Effector memory CD8-positive, alpha-beta T cell (primary cell): ENCODE measurements around the gene PDS5A.
"Not testable (repeated sequence)": the region's sequence is repeated elsewhere in the genome, so short reads cannot be mapped to it uniquely, and the experiment has no call there.

Source experiments
- ATAC-seq: fragments of 150-1000 bp; cut with Tn5 transposase; replicated peaks from 2 replicates; pipeline ENCODE4 v1.10.0; 2021; ENCODE audit warnings: mild to moderate bottlenecking, moderate library complexity
- DNase-seq, 3 experiments: peaks; one replicate each; pipeline ENCODE4 v3.0.0; 2021
- H3K27ac Mint-ChIP-seq, 2 donors: one replicate each; pipeline ENCODE4 v1.8.0; 2022; ENCODE audit warnings: mild to moderate bottlenecking in 2 of 2, mixed read lengths in 2 of 2, moderate library complexity in 2 of 2
- H3K27me3 Mint-ChIP-seq, 2 donors: one replicate each; pipeline ENCODE4 v1.8.0; 2022; ENCODE audit warnings: mixed read lengths in 2 of 2
- H3K36me3 Mint-ChIP-seq: one replicate; pipeline ENCODE4 v1.8.0; 2022; ENCODE audit warnings: mild to moderate bottlenecking, moderate library complexity, mixed read lengths; ENCODE audit not compliant: insufficient read depth
- H3K4me1 Mint-ChIP-seq, 2 donors: one replicate each; pipeline ENCODE4 v1.8.0; 2022; ENCODE audit warnings: low read depth in 2 of 2, mixed read lengths in 2 of 2
- H3K4me3 Mint-ChIP-seq, 2 donors: one replicate each; pipeline ENCODE4 v1.8.0; 2022; ENCODE audit warnings: mild to moderate bottlenecking in 2 of 2, mixed read lengths in 2 of 2, moderate library complexity in 2 of 2
- H3K9me3 Mint-ChIP-seq, 2 donors: one replicate each; pipeline ENCODE4 v1.8.0; 2022; ENCODE audit warnings: mixed read lengths in 2 of 2
- total RNA-seq, 9 experiments: gene quantifications; one replicate each; lab custom pipeline; 2026; lab: John Stamatoyannopoulos, UW

Gene PDS5A, protein sequence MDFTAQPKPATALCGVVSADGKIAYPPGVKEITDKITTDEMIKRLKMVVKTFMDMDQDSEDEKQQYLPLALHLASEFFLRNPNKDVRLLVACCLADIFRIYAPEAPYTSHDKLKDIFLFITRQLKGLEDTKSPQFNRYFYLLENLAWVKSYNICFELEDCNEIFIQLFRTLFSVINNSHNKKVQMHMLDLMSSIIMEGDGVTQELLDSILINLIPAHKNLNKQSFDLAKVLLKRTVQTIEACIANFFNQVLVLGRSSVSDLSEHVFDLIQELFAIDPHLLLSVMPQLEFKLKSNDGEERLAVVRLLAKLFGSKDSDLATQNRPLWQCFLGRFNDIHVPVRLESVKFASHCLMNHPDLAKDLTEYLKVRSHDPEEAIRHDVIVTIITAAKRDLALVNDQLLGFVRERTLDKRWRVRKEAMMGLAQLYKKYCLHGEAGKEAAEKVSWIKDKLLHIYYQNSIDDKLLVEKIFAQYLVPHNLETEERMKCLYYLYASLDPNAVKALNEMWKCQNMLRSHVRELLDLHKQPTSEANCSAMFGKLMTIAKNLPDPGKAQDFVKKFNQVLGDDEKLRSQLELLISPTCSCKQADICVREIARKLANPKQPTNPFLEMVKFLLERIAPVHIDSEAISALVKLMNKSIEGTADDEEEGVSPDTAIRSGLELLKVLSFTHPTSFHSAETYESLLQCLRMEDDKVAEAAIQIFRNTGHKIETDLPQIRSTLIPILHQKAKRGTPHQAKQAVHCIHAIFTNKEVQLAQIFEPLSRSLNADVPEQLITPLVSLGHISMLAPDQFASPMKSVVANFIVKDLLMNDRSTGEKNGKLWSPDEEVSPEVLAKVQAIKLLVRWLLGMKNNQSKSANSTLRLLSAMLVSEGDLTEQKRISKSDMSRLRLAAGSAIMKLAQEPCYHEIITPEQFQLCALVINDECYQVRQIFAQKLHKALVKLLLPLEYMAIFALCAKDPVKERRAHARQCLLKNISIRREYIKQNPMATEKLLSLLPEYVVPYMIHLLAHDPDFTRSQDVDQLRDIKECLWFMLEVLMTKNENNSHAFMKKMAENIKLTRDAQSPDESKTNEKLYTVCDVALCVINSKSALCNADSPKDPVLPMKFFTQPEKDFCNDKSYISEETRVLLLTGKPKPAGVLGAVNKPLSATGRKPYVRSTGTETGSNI (N-terminal part only)
- 213 to 373 (median 322) reads per million in 9 experiments for total RNA-seq

DNA sequence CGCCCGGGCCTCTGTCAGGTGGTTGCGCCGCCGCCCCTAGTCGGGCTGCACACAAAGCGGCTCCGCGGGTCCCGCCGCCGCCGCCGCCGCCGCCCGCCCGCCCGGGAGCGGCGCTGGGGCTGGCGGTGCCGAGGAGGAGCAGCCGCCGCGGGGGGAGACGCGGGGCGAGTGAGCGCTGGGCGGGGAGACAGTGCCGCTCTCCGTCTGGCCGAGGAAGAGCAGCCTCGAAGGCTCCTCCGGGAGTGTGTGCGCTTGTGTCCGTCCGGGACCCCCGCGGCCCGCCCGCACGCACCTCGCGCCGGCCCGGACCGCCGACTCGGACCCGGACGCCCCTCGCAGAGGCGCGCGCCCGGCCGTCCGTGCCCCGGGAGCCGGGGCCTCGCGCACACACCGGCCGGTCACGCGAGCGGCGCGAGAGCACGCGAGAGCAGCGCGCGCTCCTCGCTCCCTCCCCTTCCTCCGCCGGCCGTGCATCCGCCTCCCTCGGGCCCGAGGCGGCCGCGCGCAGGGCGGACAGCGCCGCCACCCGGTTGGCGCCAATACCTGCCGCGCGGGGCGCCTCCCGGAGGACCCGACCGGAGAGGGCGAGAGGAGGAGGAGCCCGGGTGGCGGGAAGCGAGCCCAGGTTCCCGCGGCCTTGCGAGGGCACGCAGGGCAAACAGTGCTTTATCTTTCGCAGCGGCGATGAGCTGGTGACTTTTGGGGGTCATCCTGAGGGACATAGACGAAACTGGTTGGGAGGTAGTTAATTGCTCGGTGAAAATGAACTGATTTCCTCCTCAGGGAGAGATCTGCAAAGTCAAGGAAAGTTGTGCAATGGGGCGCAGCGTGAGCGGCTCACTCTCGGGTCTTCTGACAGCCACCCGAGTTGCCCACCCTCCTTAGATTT lies at the start of gene PDS5A:
PDS5A (minus strand) TSS at position 423 of the 889 bp plus-strand sequence. CDS start 1,334 bp downstream, outside the sequence.
- H3K27me3 Mint-ChIP-seq, result no peaks in the 10 kb centered on the region
- H3K9me3 Mint-ChIP-seq, result no peaks in the 10 kb centered on the region
- peaks cover 37% of the 10 kb centered on the region for H3K36me3 Mint-ChIP-seq
- DNase-seq, result peak; percentile 84 to 89 (median 86)
- peak; percentile 83 for ATAC-seq
- peaks cover 26 to 30% of the 10 kb centered on the region in 2 donors for H3K4me1 Mint-ChIP-seq
- H3K27ac Mint-ChIP-seq, result peak within 1 kb of the TSS; percentile 85 to 87
- peak within 1 kb of the TSS; percentile 84 to 85 for H3K4me3 Mint-ChIP-seq

DNA sequence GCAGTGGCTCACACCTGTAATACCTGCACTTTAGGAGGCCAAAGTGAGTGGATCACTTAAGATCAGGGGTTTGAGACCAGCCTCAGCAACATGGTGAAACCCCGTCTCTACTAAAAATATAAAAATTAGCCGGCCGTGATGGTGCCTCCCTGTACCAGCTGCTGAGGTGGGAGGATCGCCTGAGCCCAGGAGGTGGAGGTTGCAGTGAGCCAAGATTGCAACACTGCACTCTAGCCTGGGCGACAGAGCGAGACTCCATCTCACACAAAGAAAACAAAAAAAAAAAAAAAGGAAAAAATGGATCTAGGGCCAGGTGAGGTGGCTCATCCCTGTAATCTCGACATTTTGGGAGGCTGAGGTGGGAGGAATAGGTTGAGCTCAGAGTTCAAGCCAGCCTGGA lies 46.3 kb upstream of the PDS5A start:
- not testable (repeated sequence) for H3K4me1 Mint-ChIP-seq, H3K36me3 Mint-ChIP-seq, H3K27ac Mint-ChIP-seq, DNase-seq, H3K27me3 Mint-ChIP-seq, ATAC-seq, H3K9me3 Mint-ChIP-seq, H3K4me3 Mint-ChIP-seq

DNA sequence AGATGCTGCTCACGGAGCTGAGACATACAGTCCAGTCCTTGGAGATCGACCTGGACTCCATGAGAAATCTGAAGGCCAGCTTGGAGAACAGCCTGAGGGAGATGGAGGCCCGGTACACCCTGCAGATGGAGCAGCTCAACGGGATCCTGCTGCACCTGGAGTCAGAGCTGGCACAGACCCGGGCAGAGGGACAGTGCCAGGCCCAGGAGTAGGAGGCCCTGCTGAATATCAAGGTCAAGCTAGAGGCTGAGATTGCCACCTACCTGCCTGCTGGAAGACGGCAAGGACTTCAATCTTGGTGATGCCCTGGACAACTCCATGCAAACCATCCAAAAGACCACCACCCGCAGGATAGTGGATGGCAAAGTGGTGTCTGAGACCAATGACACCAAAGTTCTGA lies 43.4 kb upstream of the PDS5A start:
- DNase-seq, H3K4me3 Mint-ChIP-seq, H3K27me3 Mint-ChIP-seq, H3K27ac Mint-ChIP-seq, H3K9me3 Mint-ChIP-seq, H3K4me1 Mint-ChIP-seq, ATAC-seq, H3K36me3 Mint-ChIP-seq: not testable (repeated sequence)

DNA sequence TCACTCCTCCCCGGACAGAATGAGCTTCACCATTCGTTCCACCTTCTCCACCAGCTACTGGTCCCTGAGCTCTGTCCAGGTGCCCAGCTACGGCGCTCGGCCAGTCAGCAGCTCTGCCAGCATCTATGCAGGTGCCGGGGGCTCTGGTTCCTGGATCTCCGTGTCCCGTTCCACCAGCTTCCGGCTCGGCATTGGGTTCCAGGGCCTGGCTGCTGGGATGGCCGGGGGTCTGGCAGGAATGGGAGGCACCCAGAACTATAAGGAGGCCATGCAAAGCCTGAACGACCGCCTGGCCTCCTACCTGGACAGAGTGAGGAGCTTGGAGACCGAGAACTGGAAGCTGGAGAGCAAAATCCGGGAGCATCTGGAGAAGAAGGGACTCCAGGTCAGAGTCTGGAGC lies 42.5 kb upstream of the PDS5A start:
- H3K27me3 Mint-ChIP-seq, result no peaks in the 10 kb centered on the region
- no peaks in the 10 kb centered on the region for H3K4me1 Mint-ChIP-seq
- ATAC-seq (no peak), DNase-seq (no peak)
- no peak overlapping the region for H3K4me3 Mint-ChIP-seq
- no peaks in the 10 kb centered on the region for H3K36me3 Mint-ChIP-seq
- no peaks in the 10 kb centered on the region for H3K9me3 Mint-ChIP-seq
- no peak overlapping the region for H3K27ac Mint-ChIP-seq

DNA sequence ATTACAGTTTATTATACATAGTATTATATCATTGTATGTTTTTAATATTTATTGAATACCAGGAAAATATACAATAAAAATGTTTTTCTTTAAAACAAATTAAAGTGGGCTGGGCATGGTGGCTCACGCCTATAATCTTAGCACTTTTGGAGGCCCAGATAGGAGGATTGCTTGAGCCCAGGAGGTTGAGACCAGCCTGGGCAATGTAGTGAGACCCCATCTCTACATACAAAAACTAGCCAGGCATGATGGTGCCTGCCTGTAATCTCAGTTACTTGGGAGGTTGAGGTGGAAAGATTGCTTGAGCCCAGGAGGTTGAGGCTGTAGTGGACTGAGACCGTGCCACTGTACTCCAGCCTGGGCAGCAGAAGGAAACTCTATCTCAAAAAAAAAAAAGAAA lies 38.3 kb upstream of the PDS5A start:
- no peaks in the 10 kb centered on the region for H3K27me3 Mint-ChIP-seq
- ATAC-seq, result no peak
- DNase-seq, result no peak
- no peak overlapping the region for H3K27ac Mint-ChIP-seq
- H3K4me3 Mint-ChIP-seq, result no peak overlapping the region
- H3K4me1 Mint-ChIP-seq, result no peaks in the 10 kb centered on the region
- no peaks in the 10 kb centered on the region for H3K36me3 Mint-ChIP-seq
- H3K9me3 Mint-ChIP-seq, result no peaks in the 10 kb centered on the region

DNA sequence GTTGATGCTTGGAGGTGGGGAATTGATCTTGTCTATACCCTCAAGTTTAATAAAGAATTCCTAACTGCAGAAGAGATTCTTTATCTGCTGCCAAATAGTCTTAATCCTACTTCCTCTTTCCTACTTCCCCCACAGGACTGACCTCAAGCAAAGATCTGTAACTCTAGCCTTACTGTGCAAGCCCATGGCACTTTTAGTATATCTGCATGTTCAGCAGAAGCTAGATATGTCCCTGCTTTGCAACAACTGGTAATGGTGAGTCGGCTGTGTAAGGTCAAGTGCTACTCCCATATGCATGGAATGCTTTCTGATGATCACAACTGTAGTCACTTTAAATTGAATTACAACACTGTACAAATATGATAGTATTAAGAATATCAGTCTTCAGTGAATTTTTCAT lies 26.3 kb upstream of the PDS5A start:
- Mint-ChIP-seq H3K4me1 (no peaks in the 10 kb centered on the region), H3K27me3 (no peaks in the 10 kb centered on the region), H3K9me3 (no peaks in the 10 kb centered on the region), H3K27ac (no peak overlapping the region), H3K36me3 (no peaks in the 10 kb centered on the region), H3K4me3 (no peak overlapping the region)
- no peak for DNase-seq
- no peak for ATAC-seq

DNA sequence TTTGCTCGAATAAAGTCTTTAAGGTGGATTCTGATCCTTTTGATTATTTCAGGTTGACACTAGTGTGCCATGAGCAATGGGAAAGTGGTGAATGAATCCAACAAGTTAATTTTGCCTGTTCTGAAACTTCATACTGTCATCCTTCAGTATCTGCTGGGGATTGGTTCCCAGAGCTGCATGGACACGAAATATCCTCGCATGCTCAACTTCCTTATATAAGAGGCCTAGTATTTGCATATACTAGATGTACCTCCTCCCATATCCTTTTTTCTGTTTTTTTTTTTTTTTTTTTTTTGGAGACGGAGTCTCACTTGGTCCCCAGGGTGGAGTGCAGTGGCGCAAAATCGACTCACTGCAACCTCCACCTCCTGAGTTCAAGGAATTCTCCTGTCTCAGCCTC lies 23.0 kb upstream of the PDS5A start:
- no peaks in the 10 kb centered on the region for H3K4me1 Mint-ChIP-seq
- DNase-seq, result no peak
- no peaks in the 10 kb centered on the region for H3K9me3 Mint-ChIP-seq
- ATAC-seq, result no peak
- H3K27ac Mint-ChIP-seq, result no peak overlapping the region
- no peaks in the 10 kb centered on the region for H3K27me3 Mint-ChIP-seq
- H3K36me3 Mint-ChIP-seq, result peaks cover 5% of the 10 kb centered on the region
- H3K4me3 Mint-ChIP-seq, result no peak overlapping the region

DNA sequence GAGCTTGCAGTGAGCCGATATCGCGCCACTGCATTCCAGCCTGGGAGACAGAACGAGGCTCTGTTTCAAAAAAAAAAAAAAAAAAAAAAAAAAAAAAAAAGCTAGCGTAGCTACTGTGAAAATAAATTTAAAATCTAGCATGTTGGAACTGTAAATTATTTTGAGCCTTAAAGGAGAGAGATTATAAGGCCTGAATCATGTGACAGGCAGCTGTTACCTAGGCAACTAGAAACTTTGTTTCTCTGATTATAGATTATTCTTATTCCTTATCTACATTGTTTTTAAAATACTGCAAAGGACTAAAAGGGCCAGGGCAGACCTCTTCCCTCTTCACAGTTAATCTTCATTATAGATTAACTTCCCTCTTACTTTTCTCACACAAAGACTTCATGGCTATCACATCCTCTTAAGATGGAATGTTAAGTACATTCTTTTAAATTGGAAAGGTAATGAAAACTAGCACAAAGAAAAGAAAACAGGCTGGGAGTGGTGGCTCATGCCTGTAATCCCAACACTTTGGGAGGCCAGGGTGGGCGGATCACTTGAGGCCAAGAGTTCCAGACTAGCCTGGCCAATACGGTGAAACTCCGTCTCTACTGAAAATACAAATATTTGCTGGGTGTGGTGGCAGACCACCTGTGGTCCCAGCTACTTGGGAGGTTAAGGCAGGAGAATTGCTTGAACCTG lies 21.1 kb upstream of the PDS5A start:
- peaks cover 0 to 6% of the 10 kb centered on the region in 2 donors for H3K27me3 Mint-ChIP-seq
- H3K27ac Mint-ChIP-seq, result no peak overlapping the region
- H3K36me3 Mint-ChIP-seq, result peaks cover 5% of the 10 kb centered on the region
- H3K4me1 Mint-ChIP-seq, result no peaks in the 10 kb centered on the region
- no peak for DNase-seq
- H3K4me3 Mint-ChIP-seq, result no peak overlapping the region
- ATAC-seq, result no peak
- H3K9me3 Mint-ChIP-seq, result no peaks in the 10 kb centered on the region

DNA sequence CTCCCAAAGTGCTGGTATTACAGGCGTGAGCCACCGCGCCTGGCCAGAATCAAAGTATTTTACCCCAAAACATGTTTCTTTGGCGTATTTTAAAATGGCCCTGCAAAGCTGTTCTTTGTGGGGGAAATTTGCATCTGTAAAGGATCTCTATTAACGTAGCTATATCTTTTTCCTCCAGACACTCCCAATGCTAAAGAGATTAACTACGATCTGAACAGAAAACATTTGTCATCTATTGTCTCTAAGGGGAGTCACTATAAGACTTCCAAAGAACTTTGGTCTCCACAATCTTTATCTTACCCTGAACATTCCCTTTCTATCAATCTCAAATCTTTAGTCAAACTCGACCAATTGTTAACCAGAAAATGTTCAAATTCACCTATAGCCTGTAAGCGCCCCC lies 19.1 kb upstream of the PDS5A start:
- Mint-ChIP-seq H3K4me3 (no peak overlapping the region), H3K36me3 (peaks cover 5% of the 10 kb centered on the region), H3K27me3 (peaks cover 0 to 6% of the 10 kb centered on the region in 2 donors), H3K9me3 (no peaks in the 10 kb centered on the region), H3K27ac (peak overlapping the region in 1 of 2 donors; percentile 49), H3K4me1 (no peaks in the 10 kb centered on the region)
- no peak for ATAC-seq
- DNase-seq, result no peak

DNA sequence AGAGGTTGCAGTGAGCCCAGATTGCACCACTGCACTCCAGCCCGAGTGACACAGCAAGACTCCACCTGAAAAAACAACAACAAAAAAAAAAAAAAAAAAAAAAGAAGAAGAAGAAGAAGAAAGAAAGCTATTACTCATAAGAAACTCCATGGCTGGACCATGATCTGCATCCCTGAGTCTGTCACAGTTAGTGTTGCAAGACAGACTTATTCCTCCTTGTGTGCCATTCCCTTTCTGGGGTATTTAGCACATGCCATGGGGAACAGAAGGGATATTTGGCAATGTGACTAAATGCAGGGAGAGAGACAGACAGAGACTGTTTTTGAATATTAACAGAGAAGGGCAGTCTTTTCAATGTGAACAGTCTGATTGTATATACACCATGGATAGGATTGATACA lies 16.7 kb upstream of the PDS5A start:
- Mint-ChIP-seq H3K4me3 (no peak overlapping the region), H3K27me3 (peaks cover 0 to 6% of the 10 kb centered on the region in 2 donors), H3K27ac (no peak overlapping the region), H3K4me1 (no peaks in the 10 kb centered on the region), H3K36me3 (peaks cover 5% of the 10 kb centered on the region), H3K9me3 (no peaks in the 10 kb centered on the region)
- ATAC-seq (no peak), DNase-seq (no peak)

DNA sequence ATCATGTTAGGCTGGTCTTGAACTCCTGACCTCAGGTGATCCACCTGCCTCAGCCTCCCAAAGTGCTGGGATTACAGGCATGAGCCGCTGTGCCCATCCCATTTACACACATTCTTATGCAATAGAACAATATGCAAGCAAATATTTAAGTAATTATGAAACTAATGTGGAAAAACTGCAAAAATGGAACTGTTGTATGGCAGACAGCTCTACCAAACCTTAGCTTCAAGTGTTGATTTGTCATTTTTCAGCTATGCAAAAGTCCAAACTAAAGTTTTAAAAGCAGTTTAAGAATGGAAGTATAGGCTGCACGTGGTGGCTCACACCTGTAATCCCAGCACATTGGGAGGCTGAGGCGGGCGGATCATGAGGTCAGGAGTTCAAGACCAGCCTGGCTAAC lies 11.7 kb upstream of the PDS5A start:
- not testable (repeated sequence) for ATAC-seq

DNA sequence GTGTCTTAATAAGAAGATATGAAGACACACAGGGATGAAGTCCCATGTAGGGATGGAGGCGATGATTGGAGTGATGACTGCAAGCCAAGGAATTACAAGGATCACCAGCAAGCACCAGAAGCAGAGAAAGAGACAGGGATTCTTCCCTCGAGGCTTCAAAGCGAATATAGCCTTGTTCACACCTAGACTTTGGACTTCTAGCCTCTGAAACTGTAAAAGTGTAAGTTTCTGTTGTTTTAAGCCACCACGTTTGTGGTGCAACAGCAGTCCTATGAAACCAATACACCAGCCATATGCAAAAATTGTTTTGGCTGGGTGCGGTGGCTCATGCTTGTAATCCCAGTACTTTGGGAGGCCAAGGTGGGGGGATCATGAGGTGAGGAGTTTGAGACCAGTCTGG lies 9.8 kb upstream of the PDS5A start:
- Mint-ChIP-seq H3K9me3 (no peaks in the 10 kb centered on the region), H3K4me1 (no peaks in the 10 kb centered on the region), H3K27me3 (no peaks in the 10 kb centered on the region), H3K4me3 (no peak overlapping the region), H3K36me3 (peaks cover 3% of the 10 kb centered on the region), H3K27ac (no peak overlapping the region)
- no peak for DNase-seq
- no peak for ATAC-seq

More for the DNA sequence above, 11.7 kb upstream of the PDS5A start:
- DNase-seq, H3K9me3 Mint-ChIP-seq, H3K36me3 Mint-ChIP-seq, H3K27me3 Mint-ChIP-seq, H3K4me3 Mint-ChIP-seq, H3K4me1 Mint-ChIP-seq, H3K27ac Mint-ChIP-seq: not testable (repeated sequence)
